HPDE6-E6E7 (cell line): Measurements from ENCODE around the gene HEPN1.

Experiments
- DNase-seq: peaks from one replicate; pipeline ENCODE4 v3.0.0; 2011; ENCODE audit warnings: missing footprints; ENCODE audit errors: extremely low spot score

Gene HEPN1

GRCh38 chr11:124899383-124900145, 19.5 kb upstream of the HEPN1 start:
- DNase-seq, result no peak

GRCh38 chr11:124900464-124900863, 18.6 kb upstream of the HEPN1 start:
- DNase-seq, result peak; percentile 83

- peak; percentile 58 for DNase-seq
These were observed 16.4 kb upstream of the HEPN1 start for GRCh38 chr11:124902616-124903015.

- no peak for DNase-seq
These were observed 3.3 kb upstream of the HEPN1 start for GRCh38 chr11:124915541-124916369.

GRCh38 chr11:124916370-124916710, 2.7 kb upstream of the HEPN1 start:
- no peak for DNase-seq

- DNase-seq, result no peak
These were observed 1.9 kb upstream of the HEPN1 start for GRCh38 chr11:124917115-124917637.

- DNase-seq, result no peak
These were observed 848 bp downstream of the HEPN1 start for GRCh38 chr11:124919898-124920297.

- DNase-seq, result no peak
These were observed 1.3 kb downstream of the HEPN1 start for GRCh38 chr11:124920356-124920755.

- DNase-seq, result peak; percentile 88
These were observed 2.0 kb downstream of the HEPN1 start for GRCh38 chr11:124920870-124921609.

GRCh38 chr11:124922831-124923230, 3.8 kb downstream of the HEPN1 start:
- DNase-seq, result no peak

GRCh38 chr11:124923296-124923695, 4.2 kb downstream of the HEPN1 start:
- DNase-seq, result no peak

GRCh38 chr11:124928942-124929665, 10.1 kb downstream of the HEPN1 start:
- no peak for DNase-seq

- no peak for DNase-seq
These were observed 11.7 kb downstream of the HEPN1 start for GRCh38 chr11:124930799-124931198.

- peak; percentile 17 for DNase-seq
These were observed 16.0 kb downstream of the HEPN1 start for GRCh38 chr11:124934862-124935547.

- no peak for DNase-seq
These were observed 16.8 kb downstream of the HEPN1 start, which contains the start of gene HEPACAM for GRCh38 chr11:124935548-124936514. Gene HEPACAM (minus strand): TSS chr11:124936047. CDS start chr11:124936006, 41 bp downstream.

- DNase-seq, result no peak
These were observed 18.4 kb downstream of the HEPN1 start for GRCh38 chr11:124937336-124937935.

GRCh38 chr11:124938206-124938765, 19.2 kb downstream of the HEPN1 start:
- DNase-seq, result no peak

- no peak for DNase-seq
These were observed 19.9 kb downstream of the HEPN1 start for GRCh38 chr11:124938970-124939369.

GRCh38 chr11:124941703-124942102, 22.7 kb downstream of the HEPN1 start:
- DNase-seq, result no peak
